GM19043 (cell line): Measurements from ENCODE around the gene MDFIC.

Experiments
- ATAC-seq: cut with Tn5 transposase; IDR thresholded peaks from one replicate; pipeline ENCODE4 v1.9.1; 2021; ENCODE audit warnings: low read depth; ENCODE audit not compliant: unreplicated experiment

The MDFIC gene

GRCh38 chr7:114986190-114987180 is 64.6 kb downstream of the MDFIC start:
- no peak for ATAC-seq

GRCh38 chr7:114988026-114988425 is 66.1 kb downstream of the MDFIC start:
- ATAC-seq, result no peak

GRCh38 chr7:114988755-114989375 is 67.0 kb downstream of the MDFIC start:
- no peak for ATAC-seq

GRCh38 chr7:114989531-114989930 is 67.6 kb downstream of the MDFIC start:
- no peak for ATAC-seq

- no peak for ATAC-seq
Observed at GRCh38 chr7:114997487-114998404, 75.9 kb downstream of the MDFIC start.

- no peak for ATAC-seq
Observed at GRCh38 chr7:115004121-115004520, 82.2 kb downstream of the MDFIC start.

- ATAC-seq, result no peak
Observed at GRCh38 chr7:115005251-115005650, 83.4 kb downstream of the MDFIC start.

GRCh38 chr7:115005953-115006352 is 84.1 kb downstream of the MDFIC start:
- ATAC-seq, result no peak

GRCh38 chr7:115007751-115008150 is 85.9 kb downstream of the MDFIC start:
- no peak for ATAC-seq

GRCh38 chr7:115008465-115009114 is 86.7 kb downstream of the MDFIC start:
- peak; percentile 41 for ATAC-seq

- ATAC-seq, result peak; percentile 80
Observed at GRCh38 chr7:115009139-115009538, 87.2 kb downstream of the MDFIC start.

- ATAC-seq, result no peak
Observed at GRCh38 chr7:115009736-115010440, 88.0 kb downstream of the MDFIC start.

GRCh38 chr7:115010441-115010820 is 88.5 kb downstream of the MDFIC start:
- no peak for ATAC-seq

GRCh38 chr7:115013886-115014285 is 92.0 kb downstream of the MDFIC start:
- ATAC-seq, result no peak

GRCh38 chr7:115014794-115015193 is 92.9 kb downstream of the MDFIC start:
- no peak for ATAC-seq

- no peak for ATAC-seq
Observed at GRCh38 chr7:115015619-115016018, 93.7 kb downstream of the MDFIC start.

- no peak for ATAC-seq
Observed at GRCh38 chr7:115019882-115020605, 98.2 kb downstream of the MDFIC start.

GRCh38 chr7:115023219-115023618 is 101.3 kb downstream of the MDFIC start:
- no peak for ATAC-seq

GRCh38 chr7:115024276-115024675 is 102.4 kb downstream of the MDFIC start:
- ATAC-seq, result no peak
